Stimulated activated CD8-positive, alpha-beta memory T cell treated with anti-CD3 and anti-CD28 coated beads, Interleukin-4, amount 100 ng/mL, for 4 hours (primary cell): ENCODE data around the gene NEU4.

Experiments
- DNase-seq, 2 donors: peaks; one replicate each; pipeline ENCODE4 v3.0.0-alpha.2; 2020; ENCODE audit warnings: low read depth in 2 of 2, low spot score in 1 of 2

NEU4 gene

GRCh38 chr2:241862775-241863535 lies 54.0 kb downstream of the NEU4 start:
- no peak for DNase-seq

- peak in 1 of 2 donors; percentile 30 for DNase-seq
Observed at GRCh38 chr2:241863536-241863954, 54.6 kb downstream of the NEU4 start.

- DNase-seq = no peak
Observed at GRCh38 chr2:241864168-241864849, 55.3 kb downstream of the NEU4 start.

GRCh38 chr2:241864850-241865213 lies 55.8 kb downstream of the NEU4 start:
- DNase-seq = no peak

- no peak for DNase-seq
Observed at GRCh38 chr2:241865416-241865956, 56.5 kb downstream of the NEU4 start.

GRCh38 chr2:241865957-241866789 lies 57.2 kb downstream of the NEU4 start:
- DNase-seq = no peak
